ENCODE data around the gene NLRP11. TPM values are rescaled to one million over a fixed set of nuclear protein-coding genes. Genes with fewer than 3 reads are reported as not detected.

The NLRP11 gene
- total and polyA plus RNA-seq, 9 of the 15 experiments (the other 6 are each of a cell fraction or from before 2014, with no cell fraction given) = 0.07 to 0.29 (median 0.12) TPM; not detected in 1

DNA sequence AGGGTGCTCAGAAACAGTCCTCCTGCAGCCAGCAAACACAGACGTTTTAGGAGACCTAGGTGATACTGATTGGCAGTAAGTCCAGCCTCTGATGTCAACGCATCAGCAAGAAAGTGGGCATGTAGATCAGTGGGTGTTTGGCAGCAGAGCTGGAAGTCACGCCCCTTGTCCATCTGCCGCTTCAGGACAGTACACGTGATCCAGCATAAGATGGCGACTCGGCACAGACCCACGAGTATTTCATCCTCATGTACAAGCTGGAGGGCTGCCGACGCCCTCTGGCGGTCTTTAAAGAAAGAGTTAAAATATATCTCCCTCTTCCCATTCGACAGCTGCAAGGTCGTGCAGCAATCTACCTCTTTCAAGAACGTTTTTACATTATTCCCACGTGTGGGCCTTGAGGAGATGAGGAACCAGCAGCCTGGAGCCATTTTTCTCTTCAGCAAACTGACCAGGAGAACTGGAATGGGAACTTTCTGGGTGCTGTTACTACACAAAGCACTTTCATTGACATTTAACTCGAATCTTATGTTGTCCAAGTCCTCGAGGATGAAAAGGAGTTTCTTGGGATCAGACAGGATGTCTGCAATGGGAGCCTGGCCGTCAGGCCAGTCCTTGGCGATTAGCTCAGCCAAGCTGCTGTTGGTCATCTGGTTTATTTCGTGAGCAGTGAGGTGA, 22.3 kb downstream of the NLRP11 start (continued):
- TF ChIP-seq, protein P1, sequence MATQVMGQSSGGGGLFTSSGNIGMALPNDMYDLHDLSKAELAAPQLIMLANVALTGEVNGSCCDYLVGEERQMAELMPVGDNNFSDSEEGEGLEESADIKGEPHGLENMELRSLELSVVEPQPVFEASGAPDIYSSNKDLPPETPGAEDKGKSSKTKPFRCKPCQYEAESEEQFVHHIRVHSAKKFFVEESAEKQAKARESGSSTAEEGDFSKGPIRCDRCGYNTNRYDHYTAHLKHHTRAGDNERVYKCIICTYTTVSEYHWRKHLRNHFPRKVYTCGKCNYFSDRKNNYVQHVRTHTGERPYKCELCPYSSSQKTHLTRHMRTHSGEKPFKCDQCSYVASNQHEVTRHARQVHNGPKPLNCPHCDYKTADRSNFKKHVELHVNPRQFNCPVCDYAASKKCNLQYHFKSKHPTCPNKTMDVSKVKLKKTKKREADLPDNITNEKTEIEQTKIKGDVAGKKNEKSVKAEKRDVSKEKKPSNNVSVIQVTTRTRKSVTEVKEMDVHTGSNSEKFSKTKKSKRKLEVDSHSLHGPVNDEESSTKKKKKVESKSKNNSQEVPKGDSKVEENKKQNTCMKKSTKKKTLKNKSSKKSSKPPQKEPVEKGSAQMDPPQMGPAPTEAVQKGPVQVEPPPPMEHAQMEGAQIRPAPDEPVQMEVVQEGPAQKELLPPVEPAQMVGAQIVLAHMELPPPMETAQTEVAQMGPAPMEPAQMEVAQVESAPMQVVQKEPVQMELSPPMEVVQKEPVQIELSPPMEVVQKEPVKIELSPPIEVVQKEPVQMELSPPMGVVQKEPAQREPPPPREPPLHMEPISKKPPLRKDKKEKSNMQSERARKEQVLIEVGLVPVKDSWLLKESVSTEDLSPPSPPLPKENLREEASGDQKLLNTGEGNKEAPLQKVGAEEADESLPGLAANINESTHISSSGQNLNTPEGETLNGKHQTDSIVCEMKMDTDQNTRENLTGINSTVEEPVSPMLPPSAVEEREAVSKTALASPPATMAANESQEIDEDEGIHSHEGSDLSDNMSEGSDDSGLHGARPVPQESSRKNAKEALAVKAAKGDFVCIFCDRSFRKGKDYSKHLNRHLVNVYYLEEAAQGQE (IDR thresholded peaks at IDR 0.05; ENCODE audit: borderline replicate concordance) = peak; percentile 82
- TF ChIP-seq, protein P1 (CRISPR knock-in tag; IDR thresholded peaks at IDR 0.05; ENCODE audit: low read depth) = no peak
- TF ChIP-seq, protein P2, sequence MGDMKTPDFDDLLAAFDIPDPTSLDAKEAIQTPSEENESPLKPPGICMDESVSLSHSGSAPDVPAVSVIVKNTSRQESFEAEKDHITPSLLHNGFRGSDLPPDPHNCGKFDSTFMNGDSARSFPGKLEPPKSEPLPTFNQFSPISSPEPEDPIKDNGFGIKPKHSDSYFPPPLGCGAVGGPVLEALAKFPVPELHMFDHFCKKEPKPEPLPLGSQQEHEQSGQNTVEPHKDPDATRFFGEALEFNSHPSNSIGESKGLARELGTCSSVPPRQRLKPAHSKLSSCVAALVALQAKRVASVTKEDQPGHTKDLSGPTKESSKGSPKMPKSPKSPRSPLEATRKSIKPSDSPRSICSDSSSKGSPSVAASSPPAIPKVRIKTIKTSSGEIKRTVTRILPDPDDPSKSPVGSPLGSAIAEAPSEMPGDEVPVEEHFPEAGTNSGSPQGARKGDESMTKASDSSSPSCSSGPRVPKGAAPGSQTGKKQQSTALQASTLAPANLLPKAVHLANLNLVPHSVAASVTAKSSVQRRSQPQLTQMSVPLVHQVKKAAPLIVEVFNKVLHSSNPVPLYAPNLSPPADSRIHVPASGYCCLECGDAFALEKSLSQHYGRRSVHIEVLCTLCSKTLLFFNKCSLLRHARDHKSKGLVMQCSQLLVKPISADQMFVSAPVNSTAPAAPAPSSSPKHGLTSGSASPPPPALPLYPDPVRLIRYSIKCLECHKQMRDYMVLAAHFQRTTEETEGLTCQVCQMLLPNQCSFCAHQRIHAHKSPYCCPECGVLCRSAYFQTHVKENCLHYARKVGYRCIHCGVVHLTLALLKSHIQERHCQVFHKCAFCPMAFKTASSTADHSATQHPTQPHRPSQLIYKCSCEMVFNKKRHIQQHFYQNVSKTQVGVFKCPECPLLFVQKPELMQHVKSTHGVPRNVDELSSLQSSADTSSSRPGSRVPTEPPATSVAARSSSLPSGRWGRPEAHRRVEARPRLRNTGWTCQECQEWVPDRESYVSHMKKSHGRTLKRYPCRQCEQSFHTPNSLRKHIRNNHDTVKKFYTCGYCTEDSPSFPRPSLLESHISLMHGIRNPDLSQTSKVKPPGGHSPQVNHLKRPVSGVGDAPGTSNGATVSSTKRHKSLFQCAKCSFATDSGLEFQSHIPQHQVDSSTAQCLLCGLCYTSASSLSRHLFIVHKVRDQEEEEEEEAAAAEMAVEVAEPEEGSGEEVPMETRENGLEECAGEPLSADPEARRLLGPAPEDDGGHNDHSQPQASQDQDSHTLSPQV (IDR thresholded peaks at IDR 0.05) = no peak
- TF ChIP-seq BCL6 (CRISPR knock-in tag; IDR thresholded peaks at IDR 0.05) = no peak
- peak; percentile 32 to 81; a peak in 3 of 4 replicates for TF ChIP-seq RAD21 (CRISPR knock-in tag; conservative IDR thresholded peaks at IDR 0.05 in 1 of 2, IDR thresholded peaks at IDR 0.05 in 1 of 2)
- no peak for TF ChIP-seq ARHGAP35 (IDR thresholded peaks at IDR 0.05; ENCODE audit: partially characterized antibody)
- TF ChIP-seq, protein P3, sequence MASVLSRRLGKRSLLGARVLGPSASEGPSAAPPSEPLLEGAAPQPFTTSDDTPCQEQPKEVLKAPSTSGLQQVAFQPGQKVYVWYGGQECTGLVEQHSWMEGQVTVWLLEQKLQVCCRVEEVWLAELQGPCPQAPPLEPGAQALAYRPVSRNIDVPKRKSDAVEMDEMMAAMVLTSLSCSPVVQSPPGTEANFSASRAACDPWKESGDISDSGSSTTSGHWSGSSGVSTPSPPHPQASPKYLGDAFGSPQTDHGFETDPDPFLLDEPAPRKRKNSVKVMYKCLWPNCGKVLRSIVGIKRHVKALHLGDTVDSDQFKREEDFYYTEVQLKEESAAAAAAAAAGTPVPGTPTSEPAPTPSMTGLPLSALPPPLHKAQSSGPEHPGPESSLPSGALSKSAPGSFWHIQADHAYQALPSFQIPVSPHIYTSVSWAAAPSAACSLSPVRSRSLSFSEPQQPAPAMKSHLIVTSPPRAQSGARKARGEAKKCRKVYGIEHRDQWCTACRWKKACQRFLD (CRISPR knock-in tag; IDR thresholded peaks at IDR 0.05) = no peak
- no peak for TF ChIP-seq MCM3 (IDR thresholded peaks at IDR 0.05)
- no peak for TF ChIP-seq ZNF274 (IDR thresholded peaks at IDR 0.05; ENCODE audit: borderline replicate concordance, low read depth, low read length)
- TF ChIP-seq, protein P4, sequence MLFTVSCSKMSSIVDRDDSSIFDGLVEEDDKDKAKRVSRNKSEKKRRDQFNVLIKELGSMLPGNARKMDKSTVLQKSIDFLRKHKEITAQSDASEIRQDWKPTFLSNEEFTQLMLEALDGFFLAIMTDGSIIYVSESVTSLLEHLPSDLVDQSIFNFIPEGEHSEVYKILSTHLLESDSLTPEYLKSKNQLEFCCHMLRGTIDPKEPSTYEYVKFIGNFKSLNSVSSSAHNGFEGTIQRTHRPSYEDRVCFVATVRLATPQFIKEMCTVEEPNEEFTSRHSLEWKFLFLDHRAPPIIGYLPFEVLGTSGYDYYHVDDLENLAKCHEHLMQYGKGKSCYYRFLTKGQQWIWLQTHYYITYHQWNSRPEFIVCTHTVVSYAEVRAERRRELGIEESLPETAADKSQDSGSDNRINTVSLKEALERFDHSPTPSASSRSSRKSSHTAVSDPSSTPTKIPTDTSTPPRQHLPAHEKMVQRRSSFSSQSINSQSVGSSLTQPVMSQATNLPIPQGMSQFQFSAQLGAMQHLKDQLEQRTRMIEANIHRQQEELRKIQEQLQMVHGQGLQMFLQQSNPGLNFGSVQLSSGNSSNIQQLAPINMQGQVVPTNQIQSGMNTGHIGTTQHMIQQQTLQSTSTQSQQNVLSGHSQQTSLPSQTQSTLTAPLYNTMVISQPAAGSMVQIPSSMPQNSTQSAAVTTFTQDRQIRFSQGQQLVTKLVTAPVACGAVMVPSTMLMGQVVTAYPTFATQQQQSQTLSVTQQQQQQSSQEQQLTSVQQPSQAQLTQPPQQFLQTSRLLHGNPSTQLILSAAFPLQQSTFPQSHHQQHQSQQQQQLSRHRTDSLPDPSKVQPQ (CRISPR knock-in tag; IDR thresholded peaks at IDR 0.05; ENCODE audit: borderline replicate concordance) = no peak
- no peak for TF ChIP-seq MCM5 (IDR thresholded peaks at IDR 0.05; ENCODE audit: low read depth)
